CD4-positive, alpha-beta memory T cell (primary cell): Measurements from ENCODE around the gene BEND7. TPM values are rescaled to one million over a fixed set of nuclear protein-coding genes. Genes with fewer than 3 reads are reported as not detected.

Source experiments
- CTCF ChIA-PET: fragments of 350-600 bp; sonication (Branson Sonifier 250); formaldehyde crosslinking; loops from one replicate; lab custom pipeline; 2021; ENCODE audit warnings: inconsistent platforms; ENCODE audit not compliant: partially characterized antibody; lab: Charles Lee
- POLR2A ChIA-PET: fragments of 350-600 bp; sonication (Branson Sonifier 250); formaldehyde crosslinking; loops from one replicate; lab custom pipeline; 2021; ENCODE audit not compliant: partially characterized antibody; lab: Charles Lee
- DNase-seq, 5 donors: peaks; one replicate each; pipeline versions ENCODE4 v3.0.0 to v3.0.0-alpha.2; 2020 to 2022; ENCODE audit warnings: mixed read lengths in 1 of 5
- H3K27ac ChIP-seq: one replicate; pipeline ENCODE4 v1.7.0; 2013; ENCODE audit warnings: low read depth, low read length
- H3K27me3 ChIP-seq: 2 replicates; pipeline ENCODE4 v1.7.0; 2013; ENCODE audit warnings: mild to moderate bottlenecking, low read length, moderate library complexity; ENCODE audit not compliant: insufficient read depth
- H3K36me3 ChIP-seq: 2 replicates; pipeline ENCODE4 v1.7.0; 2013; ENCODE audit warnings: mild to moderate bottlenecking, low read length, moderate library complexity; ENCODE audit not compliant: insufficient read depth
- H3K4me1 ChIP-seq: 2 replicates; pipeline ENCODE4 v1.7.0; 2013; ENCODE audit warnings: mild to moderate bottlenecking, low read length, moderate library complexity; ENCODE audit not compliant: insufficient read depth
- H3K4me3 ChIP-seq, 2 donors: one replicate each; pipeline ENCODE4 v1.7.0; 2013; ENCODE audit warnings: low read length in 2 of 2, mild to moderate bottlenecking in 1 of 2
- H3K9me3 ChIP-seq, 2 donors: one replicate each; pipeline ENCODE4 v1.7.0; 2013; ENCODE audit warnings: low read length in 2 of 2, control low read depth in 1 of 2; ENCODE audit not compliant: control insufficient read depth in 1 of 2
- H3K27ac Mint-ChIP-seq, 7 donors: one replicate each; pipeline ENCODE4 v1.8.0; 2020 to 2021; ENCODE audit warnings: mixed read lengths in 7 of 7, mild to moderate bottlenecking in 6 of 7, inconsistent platforms in 3 of 7, moderate library complexity in 3 of 7
- H3K27me3 Mint-ChIP-seq, 2 donors: one replicate each; pipeline ENCODE4 v1.8.0; 2020 to 2021; ENCODE audit warnings: mixed read lengths in 2 of 2
- H3K36me3 Mint-ChIP-seq, 2 donors: one replicate each; pipeline ENCODE4 v1.8.0; 2020 to 2021; ENCODE audit warnings: mixed read lengths in 2 of 2, inconsistent platforms in 1 of 2, mild to moderate bottlenecking in 1 of 2
- H3K4me1 Mint-ChIP-seq, 4 donors: one replicate each; pipeline ENCODE4 v1.8.0; 2020 to 2021; ENCODE audit warnings: mixed read lengths in 4 of 4, mild to moderate bottlenecking in 1 of 4
- H3K4me3 Mint-ChIP-seq, 8 donors: one replicate each; pipeline ENCODE4 v1.8.0; 2020 to 2021; ENCODE audit warnings: mixed read lengths in 8 of 8, mild to moderate bottlenecking in 7 of 8, moderate library complexity in 6 of 8, inconsistent platforms in 3 of 8
- H3K9me3 Mint-ChIP-seq, 8 donors: one replicate each; pipeline ENCODE4 v1.8.0; 2020 to 2021; ENCODE audit warnings: mixed read lengths in 8 of 8, mild to moderate bottlenecking in 5 of 8, inconsistent platforms in 3 of 8, moderate library complexity in 1 of 8
- intact Hi-C: fragments of 100-400 bp; cut with micrococcal nuclease; formaldehyde crosslinking; loops from one replicate; pipeline ENCODE4 v1.15.1; 2023
- polyA plus RNA-seq, 2 donors: library from polyadenylated mRNA; unstranded; fragments of 300-500 nt; fragmentation: Illumina TruSeq; gene quantifications; one replicate each; pipeline ENCODE4 v1.2.3, GENCODE V29; 2021
- total RNA-seq, 2 experiments: library from RNA; stranded (reverse); gene quantifications; one replicate each; pipeline ENCODE4 v1.2.3, GENCODE V29; 2021

The BEND7 gene
- total and polyA plus RNA-seq, 4 experiments from 2014 or later = not detected

- H3K27ac Mint-ChIP-seq = no peak overlapping the region
- DNase-seq = no peak
- H3K4me1 Mint-ChIP-seq = peaks cover 0 to 5% (median 4%) of the 10 kb centered on the region in 4 donors
- no peak overlapping the region for H3K4me3 Mint-ChIP-seq
- POLR2A ChIA-PET = no interaction called here
- H3K36me3 ChIP-seq = no peaks in the 10 kb centered on the region
- intact Hi-C loops = no loop called here
- no peaks in the 10 kb centered on the region for H3K9me3 Mint-ChIP-seq
- H3K4me1 ChIP-seq = no peaks in the 10 kb centered on the region
- H3K27ac ChIP-seq = no peak overlapping the region
- no peaks in the 10 kb centered on the region for H3K36me3 Mint-ChIP-seq
- peaks cover 19 to 21% of the 10 kb centered on the region in 2 donors for H3K27me3 Mint-ChIP-seq
- H3K4me3 ChIP-seq = no peak overlapping the region
- CTCF ChIA-PET = no interaction called here
- H3K9me3 ChIP-seq = no peaks in the 10 kb centered on the region
- H3K27me3 ChIP-seq = no peaks in the 10 kb centered on the region
Observed at GRCh38 chr10:13481690-13482089, 47.1 kb downstream of the BEND7 start.

GRCh38 chr10:13475124-13475523, 53.7 kb downstream of the BEND7 start:
- H3K4me1 ChIP-seq = no peaks in the 10 kb centered on the region
- Mint-ChIP-seq H3K27ac (no peak overlapping the region), H3K4me1 (no peaks in the 10 kb centered on the region), H3K9me3 (no peaks in the 10 kb centered on the region), H3K36me3 (no peaks in the 10 kb centered on the region), H3K27me3 (peaks cover 4 to 5% of the 10 kb centered on the region in 2 donors), H3K4me3 (no peak overlapping the region)
- intact Hi-C loops = no loop called here
- no peak overlapping the region for H3K27ac ChIP-seq
- H3K27me3 ChIP-seq = no peaks in the 10 kb centered on the region
- DNase-seq = no peak
- POLR2A ChIA-PET = no interaction called here
- no peaks in the 10 kb centered on the region for H3K36me3 ChIP-seq
- CTCF ChIA-PET = interaction anchor here (0.6 to 1.5 kb wide), 2 partner anchors 9 to 1954 kb away, joined by 3 to 5 read pairs; no protein-coding TSS in a partner anchor
- H3K9me3 ChIP-seq = no peaks in the 10 kb centered on the region
- no peak overlapping the region for H3K4me3 ChIP-seq

GRCh38 chr10:13473986-13474385, 54.8 kb downstream of the BEND7 start:
- Histone ChIP-seq H3K4me3 (no peak overlapping the region), H3K27me3 (no peaks in the 10 kb centered on the region), H3K36me3 (no peaks in the 10 kb centered on the region), H3K27ac (no peak overlapping the region), H3K9me3 (no peaks in the 10 kb centered on the region), H3K4me1 (no peaks in the 10 kb centered on the region)
- CTCF ChIA-PET = no interaction called here
- no peaks in the 10 kb centered on the region for H3K4me1 Mint-ChIP-seq
- H3K4me3 Mint-ChIP-seq = no peak overlapping the region
- no peaks in the 10 kb centered on the region for H3K36me3 Mint-ChIP-seq
- H3K27ac Mint-ChIP-seq = no peak overlapping the region
- H3K27me3 Mint-ChIP-seq = peaks cover 3 to 4% of the 10 kb centered on the region in 2 donors
- no peaks in the 10 kb centered on the region for H3K9me3 Mint-ChIP-seq
- POLR2A ChIA-PET = no interaction called here
- no peak for DNase-seq
- intact Hi-C loops = no loop called here

- Histone ChIP-seq H3K4me3 (no peak overlapping the region), H3K27ac (no peak overlapping the region), H3K4me1 (no peaks in the 10 kb centered on the region), H3K9me3 (no peaks in the 10 kb centered on the region), H3K36me3 (no peaks in the 10 kb centered on the region), H3K27me3 (no peaks in the 10 kb centered on the region)
- no peak overlapping the region for H3K27ac Mint-ChIP-seq
- CTCF ChIA-PET = no interaction called here
- intact Hi-C loops = no loop called here
- no peaks in the 10 kb centered on the region for H3K36me3 Mint-ChIP-seq
- POLR2A ChIA-PET = no interaction called here
- DNase-seq = no peak
- no peaks in the 10 kb centered on the region for H3K4me1 Mint-ChIP-seq
- no peaks in the 10 kb centered on the region for H3K27me3 Mint-ChIP-seq
- H3K9me3 Mint-ChIP-seq = no peaks in the 10 kb centered on the region
- H3K4me3 Mint-ChIP-seq = no peak overlapping the region
Observed at GRCh38 chr10:13472359-13472758, 56.5 kb downstream of the BEND7 start.

- Histone ChIP-seq H3K27me3 (no peaks in the 10 kb centered on the region), H3K4me3 (no peak overlapping the region), H3K36me3 (no peaks in the 10 kb centered on the region), H3K9me3 (no peaks in the 10 kb centered on the region), H3K4me1 (no peaks in the 10 kb centered on the region), H3K27ac (no peak overlapping the region)
- H3K36me3 Mint-ChIP-seq = no peaks in the 10 kb centered on the region
- intact Hi-C loops = no loop called here
- no peak for DNase-seq
- H3K27me3 Mint-ChIP-seq = no peaks in the 10 kb centered on the region
- no peak overlapping the region for H3K4me3 Mint-ChIP-seq
- ChIA-PET POLR2A (no interaction called here), CTCF (no interaction called here)
- H3K4me1 Mint-ChIP-seq = no peaks in the 10 kb centered on the region
- H3K9me3 Mint-ChIP-seq = no peaks in the 10 kb centered on the region
- no peak overlapping the region for H3K27ac Mint-ChIP-seq
Observed at GRCh38 chr10:13470270-13470669, 58.5 kb downstream of the BEND7 start.

- Mint-ChIP-seq H3K27me3 (peaks cover 11 to 19% of the 10 kb centered on the region in 2 donors), H3K27ac (no peak overlapping the region), H3K4me3 (no peak overlapping the region), H3K36me3 (peaks cover 0 to 4% of the 10 kb centered on the region in 2 donors), H3K9me3 (peaks cover 0 to 13% (median 6%) of the 10 kb centered on the region in 8 donors), H3K4me1 (no peaks in the 10 kb centered on the region)
- H3K4me1 ChIP-seq = no peaks in the 10 kb centered on the region
- ChIA-PET POLR2A (no interaction called here), CTCF (no interaction called here)
- H3K36me3 ChIP-seq = no peaks in the 10 kb centered on the region
- H3K27ac ChIP-seq = no peak overlapping the region
- no peak for DNase-seq
- intact Hi-C loops = no loop called here
- H3K27me3 ChIP-seq = no peaks in the 10 kb centered on the region
- H3K9me3 ChIP-seq = no peaks in the 10 kb centered on the region
- H3K4me3 ChIP-seq = no peak overlapping the region
Observed at GRCh38 chr10:13462551-13462950, 66.3 kb downstream of the BEND7 start.

- H3K27ac ChIP-seq = no peak overlapping the region
- POLR2A ChIA-PET = interaction anchor here (1.6 kb wide), 1 partner anchor 9 kb away, joined by 3 read pairs; no protein-coding TSS in a partner anchor
- H3K36me3 ChIP-seq = no peaks in the 10 kb centered on the region
- H3K9me3 ChIP-seq = no peaks in the 10 kb centered on the region
- Mint-ChIP-seq H3K4me1 (peaks cover 3 to 6% (median 5%) of the 10 kb centered on the region in 4 donors), H3K27ac (no peak overlapping the region), H3K9me3 (peaks cover 0 to 13% (median 6%) of the 10 kb centered on the region in 8 donors), H3K36me3 (peaks cover 0 to 4% of the 10 kb centered on the region in 2 donors), H3K4me3 (no peak overlapping the region), H3K27me3 (peaks cover 32 to 33% of the 10 kb centered on the region in 2 donors)
- H3K4me1 ChIP-seq = peaks cover 5% of the 10 kb centered on the region
- no peaks in the 10 kb centered on the region for H3K27me3 ChIP-seq
- DNase-seq = no peak
- CTCF ChIA-PET = interaction anchor here (1.4 kb wide), 2 partner anchors 14 to 18 kb away, joined by 3 read pairs; no protein-coding TSS in a partner anchor
- H3K4me3 ChIP-seq = no peak overlapping the region
- intact Hi-C loops = no loop called here
Observed at GRCh38 chr10:13458687-13459012, 70.2 kb downstream of the BEND7 start.
